B cell (primary cell): Measurements from ENCODE around the gene ZBTB16. TPM values are rescaled to one million over a fixed set of nuclear protein-coding genes. Genes with fewer than 3 reads are reported as not detected.
A peak's percentile ranks its signal among the peaks of the same experiment; 100 is the strongest.

ENCODE experiments used
- ATAC-seq: fragments of 200-7000 bp; cut with Tn5 transposase; one replicate; pipeline ENCODE4 v1.10.0; 2021; ENCODE audit warnings: low read depth, mild to moderate bottlenecking, moderate number of reproducible peaks, moderate library complexity
- CTCF ChIA-PET: fragments of 350-600 bp; sonication (Branson Sonifier 250); formaldehyde crosslinking; loops from one replicate; lab custom pipeline; 2021; ENCODE audit warnings: antibody characterized with exemption, inconsistent platforms; lab: Charles Lee
- POLR2A ChIA-PET: fragments of 350-600 bp; sonication (Branson Sonifier 250); formaldehyde crosslinking; loops from one replicate; lab custom pipeline; 2021; ENCODE audit warnings: antibody characterized with exemption; lab: Charles Lee
- DNase-seq: peaks from one replicate; pipeline ENCODE4 v3.0.0; 2013
- H2AFZ ChIP-seq: 2 replicates; pipeline ENCODE4 v1.6.1; 2012; ENCODE audit warnings: mild to moderate bottlenecking, low read depth, low read length; ENCODE audit not compliant: insufficient read depth, poor library complexity, severe bottlenecking
- H3K27ac ChIP-seq, 2 donors: 1 replicate in 1 of 2; 2 replicates in 1 of 2; pipeline ENCODE4 v1.5.1; 2012 to 2013; ENCODE audit warnings: low read length in 2 of 2, mild to moderate bottlenecking in 2 of 2, moderate library complexity in 1 of 2
- H3K27me3 ChIP-seq, 4 experiments: fragments of 200-600 bp in 1 of 4; sonication (generic) in 1 of 4; replicated peaks in 1 of 4; 1 replicate in 2 of 4; 2 replicates in 2 of 4; pipeline versions ENCODE4 v1.6.1 to v1.7.0; 2013 to 2016; ENCODE audit warnings: low read length in 3 of 4, mild to moderate bottlenecking in 2 of 4, mixed read lengths in 1 of 4, moderate library complexity in 1 of 4; ENCODE audit not compliant: insufficient read depth in 4 of 4, control insufficient read depth in 3 of 4; ENCODE audit errors: control extremely low read depth in 1 of 4
- H3K36me3 ChIP-seq, 2 experiments: replicated peaks in 1 of 2; 1 replicate in 1 of 2; 2 replicates in 1 of 2; pipeline versions ENCODE4 v1.6.1 to v1.7.1; 2013; ENCODE audit warnings: low read length in 1 of 2; ENCODE audit not compliant: insufficient read depth in 2 of 2, control insufficient read depth in 1 of 2; ENCODE audit errors: control extremely low read depth in 1 of 2, extremely low read depth in 1 of 2
- H3K4me1 ChIP-seq, 2 donors: fragments of 200-600 bp in 1 of 2; sonication (generic) in 1 of 2; 1 replicate in 1 of 2; 2 replicates in 1 of 2; pipeline versions ENCODE4 v1.5.1 to v1.6.1; 2013 to 2017; ENCODE audit warnings: low read length in 2 of 2; ENCODE audit not compliant: control insufficient read depth in 2 of 2, insufficient read depth in 2 of 2
- H3K4me2 ChIP-seq: replicated peaks from 2 replicates; pipeline ENCODE3; 2012; ENCODE audit warnings: mild to moderate bottlenecking, low read depth, low read length; ENCODE audit not compliant: poor library complexity, severe bottlenecking
- H3K4me3 ChIP-seq, 5 experiments: fragments of 200-600 bp in 1 of 5; sonication (generic) in 1 of 5; 1 replicate in 3 of 5; 2 replicates in 2 of 5; pipeline versions ENCODE4 v1.5.1 to v1.7.0; 2011 to 2016; ENCODE audit warnings: low read length in 4 of 5, mild to moderate bottlenecking in 4 of 5, low read depth in 2 of 5, control low read depth in 1 of 5, moderate library complexity in 1 of 5; ENCODE audit not compliant: insufficient read depth in 1 of 5; ENCODE audit errors: control extremely low read depth in 1 of 5, extremely low read depth in 1 of 5
- H3K79me2 ChIP-seq: fragments of 200-600 bp; sonication (generic); one replicate; pipeline ENCODE4 v1.6.0; 2016; ENCODE audit warnings: low read length; ENCODE audit not compliant: control insufficient read depth, insufficient read depth
- H3K9ac ChIP-seq: fragments of 200-600 bp; sonication (generic); 2 replicates; pipeline ENCODE4 v1.6.1; 2017; ENCODE audit warnings: mild to moderate bottlenecking, low read length, moderate library complexity
- H3K9me3 ChIP-seq, 3 donors: one replicate each; pipeline versions ENCODE4 v1.6.1 to v1.7.1; 2013; ENCODE audit warnings: low read length in 2 of 3; ENCODE audit not compliant: control insufficient read depth in 2 of 3, insufficient read depth in 1 of 3; ENCODE audit errors: control extremely low read depth in 1 of 3
- H4K20me1 ChIP-seq: 2 replicates; pipeline ENCODE4 v1.6.0; 2012; ENCODE audit warnings: mild to moderate bottlenecking, low read length; ENCODE audit not compliant: insufficient read depth, control insufficient read depth, poor library complexity, severe bottlenecking
- H3K27ac Mint-ChIP-seq: one replicate; pipeline ENCODE4 v1.8.0; 2021; ENCODE audit warnings: mixed read lengths
- H3K27me3 Mint-ChIP-seq: one replicate; pipeline ENCODE4 v1.8.0; 2021; ENCODE audit warnings: mixed read lengths
- H3K4me1 Mint-ChIP-seq: one replicate; pipeline ENCODE4 v1.8.0; 2021; ENCODE audit warnings: mixed read lengths
- H3K4me3 Mint-ChIP-seq: one replicate; pipeline ENCODE4 v1.8.0; 2021; ENCODE audit warnings: mixed read lengths
- H3K9me3 Mint-ChIP-seq: one replicate; pipeline ENCODE4 v1.8.0; 2022; ENCODE audit warnings: mixed read lengths; ENCODE audit not compliant: insufficient read depth
- CTCF ChIP-seq: fragments of 200-600 bp; IDR thresholded peaks from one replicate; pipeline ENCODE4 v1.8.0; 2022; ENCODE audit warnings: antibody characterized with exemption, mild to moderate bottlenecking
- EZH2 ChIP-seq: IDR thresholded peaks from 2 replicates; pipeline ENCODE4 v1.6.1; 2012; ENCODE audit warnings: borderline replicate concordance, low read depth, mild to moderate bottlenecking, moderate library complexity, low read length; ENCODE audit not compliant: insufficient read depth, poor library complexity, severe bottlenecking
- WGBS: methylation state at CpG from one replicate; pipeline ENCODE4 v1.1.5; 2013; ENCODE audit warnings: missing lambda C conversion rate; ENCODE audit not compliant: insufficient coverage; 5-methylcytosine and 5-hydroxymethylcytosine counted together
- intact Hi-C: fragments of 100-400 bp; cut with micrococcal nuclease; formaldehyde crosslinking; loops from one replicate; pipeline ENCODE4 v1.10.0; 2022
- polyA plus RNA-seq: library from polyadenylated mRNA; depleted of rRNA; stranded (reverse); fragments of >200 nt; gene quantifications from 2 replicates; pipeline ENCODE4 v1.2.3, GENCODE V29; 2012
- total RNA-seq, 2 donors: library from RNA; stranded (reverse); fragments of 120-200 nt in 1 of 2; gene quantifications; 1 replicate in 1 of 2; 2 replicates in 1 of 2; pipeline versions ENCODE4 v1.2.3 to v1.2.4, GENCODE V29; 2013 to 2022

ZBTB16 gene
- total and polyA plus RNA-seq, 2 donors (not counting 1 experiment from before 2014, with no cell fraction given), result 16.0 to 20.6 TPM

- no peak overlapping the region for H3K9ac ChIP-seq
- Mint-ChIP-seq H3K27me3 (no peaks in the 10 kb centered on the region), H3K27ac (no peak overlapping the region), H3K9me3 (no peaks in the 10 kb centered on the region), H3K4me3 (no peak overlapping the region), H3K4me1 (peaks cover 21% of the 10 kb centered on the region)
- intact Hi-C loops, result no loop called here
- ChIA-PET CTCF (no interaction called here), POLR2A (no interaction called here)
- no peaks in the 10 kb centered on the region for H4K20me1 ChIP-seq
- no peak for ATAC-seq
- no peak overlapping the region for H3K27ac ChIP-seq
- no peaks in the 10 kb centered on the region for H3K9me3 ChIP-seq
- WGBS, result 97% methylated on average over 3 of the region's 4 CpGs
- no peaks in the 10 kb centered on the region for H3K36me3 ChIP-seq
- H2AFZ ChIP-seq, result no peak overlapping the region
- peaks cover 19 to 20% of the 10 kb centered on the region in 2 donors for H3K4me1 ChIP-seq
- H3K4me3 ChIP-seq, result no peak overlapping the region
- H3K79me2 ChIP-seq, result no peaks in the 10 kb centered on the region
- no peak for DNase-seq
- TF ChIP-seq EZH2, result no peak
- TF ChIP-seq CTCF, result no peak
- no peak overlapping the region for H3K4me2 ChIP-seq
- no peaks in the 10 kb centered on the region for H3K27me3 ChIP-seq
These were observed 93.7 kb downstream of the ZBTB16 start for GRCh38 chr11:114153224-114153623.

GRCh38 chr11:114154271-114155047 lies 94.9 kb downstream of the ZBTB16 start:
- 97% methylated on average over 2 of the region's 5 CpGs for WGBS
- DNase-seq (no peak), ATAC-seq (no peak)
- Histone ChIP-seq H3K4me3 (no peak overlapping the region), H4K20me1 (no peaks in the 10 kb centered on the region), H3K36me3 (no peaks in the 10 kb centered on the region), H3K79me2 (no peaks in the 10 kb centered on the region), H3K9me3 (no peaks in the 10 kb centered on the region), H3K27me3 (no peaks in the 10 kb centered on the region), H2AFZ (no peak overlapping the region), H3K27ac (no peak overlapping the region), H3K9ac (no peak overlapping the region), H3K4me2 (no peak overlapping the region), H3K4me1 (peaks cover 29 to 31% of the 10 kb centered on the region in 2 donors)
- TF ChIP-seq EZH2, result no peak
- TF ChIP-seq CTCF, result no peak
- Mint-ChIP-seq H3K9me3 (no peaks in the 10 kb centered on the region), H3K27me3 (no peaks in the 10 kb centered on the region), H3K27ac (peak overlapping the region; percentile 6), H3K4me3 (no peak overlapping the region), H3K4me1 (peaks cover 28% of the 10 kb centered on the region)
- ChIA-PET CTCF (interaction anchor here (0.9 to 8.7 kb wide), 2 partner anchors 42 to 106 kb away, joined by 3 to 100 read pairs; no protein-coding TSS in a partner anchor), POLR2A (interaction anchor here (1.1 kb wide), 1 partner anchor 19 kb away, joined by 3 read pairs; no protein-coding TSS in a partner anchor)
- intact Hi-C loops, result no loop called here
